HepG2 (cell line): Measurements from ENCODE around the gene SLC38A3. TPM values are rescaled to one million over a fixed set of nuclear protein-coding genes. Genes with fewer than 3 reads are reported as not detected.

Experiments
- ARNTL ChIP-seq: sonication (generic); formaldehyde crosslinking; IDR thresholded peaks from 2 replicates; pipeline ENCODE4 v1.4.0; 2020; ENCODE audit warnings: mild to moderate bottlenecking, missing genetic modification reagents
- DNMT3B ChIP-seq: conservative IDR thresholded peaks from 2 replicates; pipeline ENCODE4 v1.6.1; 2016; ENCODE audit warnings: missing biosample characterization, control low read depth
- FOXK1 ChIP-seq: sonication (generic); formaldehyde crosslinking; IDR thresholded peaks from 2 replicates; pipeline ENCODE4 v1.4.0; 2020; ENCODE audit warnings: low read depth, missing genetic modification reagents, borderline replicate concordance
- FOXK2 ChIP-seq: fragments of 450-650 bp; IDR thresholded peaks from 2 replicates; pipeline ENCODE4 v1.6.1; 2016
- FOXM1 ChIP-seq: sonication (generic); formaldehyde crosslinking; IDR thresholded peaks from 2 replicates; pipeline ENCODE4 v1.5.0; 2020; ENCODE audit warnings: missing genetic modification reagents
- MBD4 ChIP-seq: IDR thresholded peaks from 2 replicates; pipeline ENCODE4 v1.6.1; 2012; ENCODE audit warnings: low read length, inconsistent platforms, borderline replicate concordance
- MIER2 ChIP-seq: IDR thresholded peaks from 2 replicates; pipeline ENCODE4 v1.6.1; 2016; ENCODE audit warnings: missing biosample characterization, missing genetic modification reagents
- SOX6 ChIP-seq, 2 experiments: fragments of 450-650 bp in 1 of 2; sonication (generic) in 1 of 2; formaldehyde crosslinking in 1 of 2; IDR thresholded peaks; 2 replicates each; pipeline versions ENCODE4 v1.4.0 to v1.6.1; 2017 to 2020; ENCODE audit warnings: antibody characterized with exemption in 1 of 2, mild to moderate bottlenecking in 1 of 2, missing genetic modification reagents in 1 of 2
- SRSF9 ChIP-seq: fragments of 200-400 bp; formaldehyde crosslinking; IDR thresholded peaks from 2 replicates; pipeline ENCODE4 v1.6.1; 2018; ENCODE audit warnings: borderline replicate concordance, mild to moderate bottlenecking, low read depth, low read length; ENCODE audit not compliant: insufficient read depth, poor library complexity, severe bottlenecking
- TAF15 ChIP-seq: fragments of 200-400 bp; formaldehyde crosslinking; IDR thresholded peaks from one replicate; pipeline ENCODE4 v1.6.1; 2018; ENCODE audit warnings: mild to moderate bottlenecking, low read depth, low read length; ENCODE audit not compliant: poor library complexity, severe bottlenecking
- ZNF253 ChIP-seq: sonication (generic); formaldehyde crosslinking; IDR thresholded peaks from 2 replicates; pipeline ENCODE4 v1.8.0; 2022; ENCODE audit warnings: mild to moderate bottlenecking, missing genetic modification reagents, borderline replicate concordance
- ZNF354B ChIP-seq: sonication (generic); formaldehyde crosslinking; IDR thresholded peaks from 2 replicates; pipeline ENCODE4 v1.8.0; 2022; ENCODE audit warnings: mild to moderate bottlenecking, missing genetic modification reagents
- ZNF431 ChIP-seq: sonication (generic); formaldehyde crosslinking; IDR thresholded peaks from 2 replicates; pipeline ENCODE4 v1.9.0; 2022; ENCODE audit warnings: missing genetic modification reagents, low read depth, mild to moderate bottlenecking, borderline replicate concordance
- ZNF549 ChIP-seq: sonication (generic); formaldehyde crosslinking; IDR thresholded peaks from 2 replicates; pipeline ENCODE4 v1.5.0; 2020; ENCODE audit warnings: missing genetic modification reagents
- ZNF790 ChIP-seq: sonication (generic); formaldehyde crosslinking; IDR thresholded peaks from 2 replicates; pipeline ENCODE4 v1.8.0; 2022; ENCODE audit warnings: missing genetic modification reagents, mild to moderate bottlenecking, borderline replicate concordance
- ZSCAN31 ChIP-seq: sonication (generic); formaldehyde crosslinking; IDR thresholded peaks from 2 replicates; pipeline ENCODE4 v1.5.0; 2020; ENCODE audit warnings: low read depth, mild to moderate bottlenecking, missing genetic modification reagents
- polyA plus RNA-seq, 8 experiments: library from polyadenylated mRNA; depleted of rRNA in 3 of 8; stranded (reverse) in 7 of 8; unstranded in 1 of 8; fragments of >200 nt; fragmentation: Illumina TruSeq in 4 of 8; extraction: Trizol in 4 of 8; gene quantifications; 2 replicates each; pipeline versions ENCODE4 v1.2.1 to v1.2.3, GENCODE V29; 2011 to 2016; ENCODE audit warnings: low read depth in 4 of 8, missing spikeins in 1 of 8, mixed read lengths in 1 of 8; ENCODE audit not compliant: insufficient read depth in 1 of 8
- total RNA-seq, 5 experiments: library from RNA; depleted of rRNA; stranded (reverse); fragments of >200 nt; fragmentation: Illumina TruSeq; extraction: Trizol; gene quantifications; 2 replicates each; pipeline ENCODE4 v1.2.3, GENCODE V29; 2016; ENCODE audit warnings: low read depth in 1 of 5
- TF ChIP-seq, protein P1 (sequence below): IDR thresholded peaks from 2 replicates; pipeline ENCODE4 v1.6.1; 2012; ENCODE audit warnings: inconsistent platforms
- TF ChIP-seq, protein P2 (sequence below): sonication (generic); formaldehyde crosslinking; IDR thresholded peaks from 2 replicates; pipeline ENCODE4 v1.4.0; 2020; ENCODE audit warnings: mild to moderate bottlenecking, missing genetic modification reagents
- TF ChIP-seq, protein P3 (sequence below): sonication (generic); formaldehyde crosslinking; IDR thresholded peaks from 2 replicates; pipeline ENCODE4 v1.5.1; 2020; ENCODE audit warnings: mild to moderate bottlenecking, missing genetic modification reagents, moderate library complexity
- TF ChIP-seq, protein P4 (sequence below): sonication (generic); formaldehyde crosslinking; IDR thresholded peaks from 2 replicates; pipeline ENCODE4 v1.9.0; 2021; ENCODE audit warnings: mild to moderate bottlenecking, missing genetic modification reagents

The SLC38A3 gene
- total and polyA plus RNA-seq, 2 of the 13 experiments (the other 11 are each of a cell fraction or from before 2014, with no cell fraction given), result 29.8 to 164 TPM

DNA sequence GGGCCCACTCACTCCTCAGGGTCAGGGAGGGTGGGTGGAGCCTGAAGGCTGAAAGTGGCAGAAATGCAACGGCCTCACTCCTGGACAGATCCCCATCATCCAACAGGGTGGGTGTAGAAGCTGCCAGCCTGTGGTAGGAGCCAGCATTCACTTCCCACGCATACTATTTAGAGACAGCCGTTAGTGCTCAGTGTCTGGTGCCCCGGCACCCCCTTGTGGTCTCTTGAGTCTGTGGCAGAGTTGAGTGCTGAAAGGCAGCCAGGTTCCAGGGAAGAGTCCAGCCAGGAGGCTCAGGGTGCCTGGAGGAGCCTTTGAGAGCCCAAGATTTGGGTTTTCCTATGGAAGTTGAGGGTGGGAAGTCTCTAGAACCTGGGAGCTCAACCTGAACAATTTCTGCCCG is 15.8 kb upstream of the SLC38A3 start (continued):
- no peak for TF ChIP-seq ZNF790 (CRISPR knock-in tag)
- TF ChIP-seq, protein P1, sequence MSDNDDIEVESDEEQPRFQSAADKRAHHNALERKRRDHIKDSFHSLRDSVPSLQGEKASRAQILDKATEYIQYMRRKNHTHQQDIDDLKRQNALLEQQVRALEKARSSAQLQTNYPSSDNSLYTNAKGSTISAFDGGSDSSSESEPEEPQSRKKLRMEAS, result 0 out of 2 replicates have a peak, but pooled peaks have one; percentile 17
- no peak for TF ChIP-seq ZSCAN31
- no peak for TF ChIP-seq MBD4
- TF ChIP-seq ZNF253 (CRISPR knock-in tag), result no peak
- no peak for TF ChIP-seq ZNF431
- TF ChIP-seq TAF15, result no peak
- no peak for TF ChIP-seq ZNF549
- no peak for TF ChIP-seq FOXK2
- TF ChIP-seq FOXK1 (CRISPR knock-in tag), result no peak
- TF ChIP-seq, protein P2, sequence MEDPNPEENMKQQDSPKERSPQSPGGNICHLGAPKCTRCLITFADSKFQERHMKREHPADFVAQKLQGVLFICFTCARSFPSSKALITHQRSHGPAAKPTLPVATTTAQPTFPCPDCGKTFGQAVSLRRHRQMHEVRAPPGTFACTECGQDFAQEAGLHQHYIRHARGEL (CRISPR knock-in tag), result no peak
- TF ChIP-seq, protein P3, sequence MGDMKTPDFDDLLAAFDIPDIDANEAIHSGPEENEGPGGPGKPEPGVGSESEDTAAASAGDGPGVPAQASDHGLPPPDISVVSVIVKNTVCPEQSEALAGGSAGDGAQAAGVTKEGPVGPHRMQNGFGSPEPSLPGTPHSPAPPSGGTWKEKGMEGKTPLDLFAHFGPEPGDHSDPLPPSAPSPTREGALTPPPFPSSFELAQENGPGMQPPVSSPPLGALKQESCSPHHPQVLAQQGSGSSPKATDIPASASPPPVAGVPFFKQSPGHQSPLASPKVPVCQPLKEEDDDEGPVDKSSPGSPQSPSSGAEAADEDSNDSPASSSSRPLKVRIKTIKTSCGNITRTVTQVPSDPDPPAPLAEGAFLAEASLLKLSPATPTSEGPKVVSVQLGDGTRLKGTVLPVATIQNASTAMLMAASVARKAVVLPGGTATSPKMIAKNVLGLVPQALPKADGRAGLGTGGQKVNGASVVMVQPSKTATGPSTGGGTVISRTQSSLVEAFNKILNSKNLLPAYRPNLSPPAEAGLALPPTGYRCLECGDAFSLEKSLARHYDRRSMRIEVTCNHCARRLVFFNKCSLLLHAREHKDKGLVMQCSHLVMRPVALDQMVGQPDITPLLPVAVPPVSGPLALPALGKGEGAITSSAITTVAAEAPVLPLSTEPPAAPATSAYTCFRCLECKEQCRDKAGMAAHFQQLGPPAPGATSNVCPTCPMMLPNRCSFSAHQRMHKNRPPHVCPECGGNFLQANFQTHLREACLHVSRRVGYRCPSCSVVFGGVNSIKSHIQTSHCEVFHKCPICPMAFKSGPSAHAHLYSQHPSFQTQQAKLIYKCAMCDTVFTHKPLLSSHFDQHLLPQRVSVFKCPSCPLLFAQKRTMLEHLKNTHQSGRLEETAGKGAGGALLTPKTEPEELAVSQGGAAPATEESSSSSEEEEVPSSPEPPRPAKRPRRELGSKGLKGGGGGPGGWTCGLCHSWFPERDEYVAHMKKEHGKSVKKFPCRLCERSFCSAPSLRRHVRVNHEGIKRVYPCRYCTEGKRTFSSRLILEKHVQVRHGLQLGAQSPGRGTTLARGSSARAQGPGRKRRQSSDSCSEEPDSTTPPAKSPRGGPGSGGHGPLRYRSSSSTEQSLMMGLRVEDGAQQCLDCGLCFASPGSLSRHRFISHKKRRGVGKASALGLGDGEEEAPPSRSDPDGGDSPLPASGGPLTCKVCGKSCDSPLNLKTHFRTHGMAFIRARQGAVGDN (CRISPR knock-in tag), result peak; percentile 37; the same call in 1 of the 2 replicates
- no peak for TF ChIP-seq ZNF354B (CRISPR knock-in tag)
- no peak for TF ChIP-seq FOXM1 (CRISPR knock-in tag)
- TF ChIP-seq DNMT3B (CRISPR knock-in tag), result no peak
- TF ChIP-seq, protein P4, sequence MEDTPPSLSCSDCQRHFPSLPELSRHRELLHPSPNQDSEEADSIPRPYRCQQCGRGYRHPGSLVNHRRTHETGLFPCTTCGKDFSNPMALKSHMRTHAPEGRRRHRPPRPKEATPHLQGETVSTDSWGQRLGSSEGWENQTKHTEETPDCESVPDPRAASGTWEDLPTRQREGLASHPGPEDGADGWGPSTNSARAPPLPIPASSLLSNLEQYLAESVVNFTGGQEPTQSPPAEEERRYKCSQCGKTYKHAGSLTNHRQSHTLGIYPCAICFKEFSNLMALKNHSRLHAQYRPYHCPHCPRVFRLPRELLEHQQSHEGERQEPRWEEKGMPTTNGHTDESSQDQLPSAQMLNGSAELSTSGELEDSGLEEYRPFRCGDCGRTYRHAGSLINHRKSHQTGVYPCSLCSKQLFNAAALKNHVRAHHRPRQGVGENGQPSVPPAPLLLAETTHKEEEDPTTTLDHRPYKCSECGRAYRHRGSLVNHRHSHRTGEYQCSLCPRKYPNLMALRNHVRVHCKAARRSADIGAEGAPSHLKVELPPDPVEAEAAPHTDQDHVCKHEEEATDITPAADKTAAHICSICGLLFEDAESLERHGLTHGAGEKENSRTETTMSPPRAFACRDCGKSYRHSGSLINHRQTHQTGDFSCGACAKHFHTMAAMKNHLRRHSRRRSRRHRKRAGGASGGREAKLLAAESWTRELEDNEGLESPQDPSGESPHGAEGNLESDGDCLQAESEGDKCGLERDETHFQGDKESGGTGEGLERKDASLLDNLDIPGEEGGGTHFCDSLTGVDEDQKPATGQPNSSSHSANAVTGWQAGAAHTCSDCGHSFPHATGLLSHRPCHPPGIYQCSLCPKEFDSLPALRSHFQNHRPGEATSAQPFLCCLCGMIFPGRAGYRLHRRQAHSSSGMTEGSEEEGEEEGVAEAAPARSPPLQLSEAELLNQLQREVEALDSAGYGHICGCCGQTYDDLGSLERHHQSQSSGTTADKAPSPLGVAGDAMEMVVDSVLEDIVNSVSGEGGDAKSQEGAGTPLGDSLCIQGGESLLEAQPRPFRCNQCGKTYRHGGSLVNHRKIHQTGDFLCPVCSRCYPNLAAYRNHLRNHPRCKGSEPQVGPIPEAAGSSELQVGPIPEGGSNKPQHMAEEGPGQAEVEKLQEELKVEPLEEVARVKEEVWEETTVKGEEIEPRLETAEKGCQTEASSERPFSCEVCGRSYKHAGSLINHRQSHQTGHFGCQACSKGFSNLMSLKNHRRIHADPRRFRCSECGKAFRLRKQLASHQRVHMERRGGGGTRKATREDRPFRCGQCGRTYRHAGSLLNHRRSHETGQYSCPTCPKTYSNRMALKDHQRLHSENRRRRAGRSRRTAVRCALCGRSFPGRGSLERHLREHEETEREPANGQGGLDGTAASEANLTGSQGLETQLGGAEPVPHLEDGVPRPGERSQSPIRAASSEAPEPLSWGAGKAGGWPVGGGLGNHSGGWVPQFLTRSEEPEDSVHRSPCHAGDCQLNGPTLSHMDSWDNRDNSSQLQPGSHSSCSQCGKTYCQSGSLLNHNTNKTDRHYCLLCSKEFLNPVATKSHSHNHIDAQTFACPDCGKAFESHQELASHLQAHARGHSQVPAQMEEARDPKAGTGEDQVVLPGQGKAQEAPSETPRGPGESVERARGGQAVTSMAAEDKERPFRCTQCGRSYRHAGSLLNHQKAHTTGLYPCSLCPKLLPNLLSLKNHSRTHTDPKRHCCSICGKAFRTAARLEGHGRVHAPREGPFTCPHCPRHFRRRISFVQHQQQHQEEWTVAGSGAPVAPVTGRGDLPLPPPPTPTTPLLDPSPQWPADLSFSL (CRISPR knock-in tag), result no peak
- TF ChIP-seq SOX6 (IDR thresholded peaks at IDR 0.05), result no peak
- peak; percentile 24; the same call in 1 of the 2 replicates for TF ChIP-seq SOX6 (CRISPR knock-in tag; IDR thresholded peaks at IDR 0.05)
- no peak for TF ChIP-seq SRSF9
- TF ChIP-seq ARNTL (CRISPR knock-in tag), result no peak
- TF ChIP-seq MIER2 (CRISPR knock-in tag), result no peak
